GM19372 (cell line): Measurements from ENCODE around the gene IPMK.
"Not testable (repeated sequence)": the region's sequence is repeated elsewhere in the genome, so short reads cannot be mapped to it uniquely, and the experiment has no call there.

Experiments used
- ATAC-seq: cut with Tn5 transposase; IDR thresholded peaks from one replicate; pipeline ENCODE4 v1.9.1; 2021; ENCODE audit warnings: mild to moderate bottlenecking, low read depth, moderate library complexity; ENCODE audit not compliant: unreplicated experiment

IPMK gene

GRCh38 chr10:58158806-58159205 lies 108.9 kb downstream of the IPMK start:
- no peak for ATAC-seq

- no peak for ATAC-seq
These were observed 110.5 kb downstream of the IPMK start for GRCh38 chr10:58157076-58157766.

- not testable (repeated sequence) for ATAC-seq
These were observed 111.8 kb downstream of the IPMK start for GRCh38 chr10:58155941-58156340.

GRCh38 chr10:58153751-58154150 lies 113.9 kb downstream of the IPMK start:
- no peak for ATAC-seq

- ATAC-seq, result no peak
These were observed 114.9 kb downstream of the IPMK start for GRCh38 chr10:58152673-58153263.

- ATAC-seq, result no peak
These were observed 117.4 kb downstream of the IPMK start for GRCh38 chr10:58150290-58150689.

- ATAC-seq, result no peak
These were observed 123.8 kb downstream of the IPMK start for GRCh38 chr10:58143944-58144343.
